Heart left ventricle (tissue), 16 donors: ENCODE measurements around the gene ADCY4. TPM values are rescaled to one million over a fixed set of nuclear protein-coding genes. Genes with fewer than 3 reads are reported as not detected.

Experiments
- ATAC-seq, 4 donors: fragments of 200-7000 bp; cut with Tn5 transposase; one replicate each; pipeline ENCODE4 v1.9.1; 2020 to 2022; ENCODE audit warnings: moderate library complexity in 4 of 4, mild to moderate bottlenecking in 3 of 4, moderate number of reproducible peaks in 1 of 4
- DNase-seq, 5 donors: peaks; one replicate each; pipeline ENCODE4 v3.0.0-alpha.2; 2020
- H3K27ac ChIP-seq, 12 donors: fragments of 200-600 bp; sonication (generic) in 4 of 12; one replicate each; pipeline versions ENCODE4 v1.5.0 to v1.8.0; 2016 to 2022; ENCODE audit warnings: mild to moderate bottlenecking in 2 of 12
- H3K27me3 ChIP-seq, 9 donors: fragments of 200-600 bp; sonication (generic) in 2 of 9; one replicate each; pipeline versions ENCODE4 v1.5.1 to v1.8.0; 2016 to 2022; ENCODE audit warnings: mild to moderate bottlenecking in 3 of 9
- H3K36me3 ChIP-seq, 9 donors: fragments of 200-600 bp; sonication (generic) in 2 of 9; one replicate each; pipeline versions ENCODE4 v1.5.0 to v1.8.0; 2018 to 2022; ENCODE audit warnings: mild to moderate bottlenecking in 2 of 9
- H3K4me1 ChIP-seq, 12 donors: fragments of 200-600 bp; sonication (generic) in 4 of 12; one replicate each; pipeline versions ENCODE4 v1.5.0 to v1.8.0; 2016 to 2022; ENCODE audit warnings: mild to moderate bottlenecking in 3 of 12
- H3K4me3 ChIP-seq, 12 donors: fragments of 200-600 bp; sonication (generic) in 4 of 12; one replicate each; pipeline versions ENCODE4 v1.5.0 to v1.8.0; 2017 to 2022; ENCODE audit warnings: mild to moderate bottlenecking in 9 of 12, moderate library complexity in 4 of 12
- H3K9me3 ChIP-seq, 12 donors: fragments of 200-600 bp; sonication (generic) in 4 of 12; one replicate each; pipeline versions ENCODE4 v1.5.0 to v1.8.0; 2016 to 2022; ENCODE audit warnings: mild to moderate bottlenecking in 1 of 12
- CTCF ChIP-seq, 12 donors: fragments of 200-600 bp; sonication (generic) in 4 of 12; IDR thresholded peaks; one replicate each; pipeline versions ENCODE4 v1.5.0 to v1.8.0; 2018 to 2022; ENCODE audit warnings: antibody characterized with exemption in 12 of 12, mild to moderate bottlenecking in 5 of 12
- POLR2A ChIP-seq, 2 donors: fragments of 450-650 bp; IDR thresholded peaks; one replicate each; pipeline ENCODE4 v1.6.1; 2017; ENCODE audit warnings: antibody characterized with exemption in 2 of 2, mild to moderate bottlenecking in 2 of 2, moderate library complexity in 2 of 2
- whole genome bisulfite sequencing, 4 donors: extraction: QIAGEN DNeasy Blood & Tissue Kit in 2 of 4; methylation state at CpG; one replicate each; pipeline versions ENCODE4 v1.1.5 to v1.1.7; 2013 to 2018; 5-methylcytosine and 5-hydroxymethylcytosine counted together
- intact Hi-C, 10 donors: fragments of 100-400 bp; cut with DNase I; formaldehyde crosslinking; loops; one replicate each; pipeline versions ENCODE4 v1.11.1 to v1.14.2; 2022
- polyA plus RNA-seq, 2 donors: library from polyadenylated mRNA; stranded (reverse); fragments of 200-250 nt; gene quantifications; one replicate each; pipeline ENCODE4 v1.2.3, GENCODE V29; 2013
- total RNA-seq, 9 donors: library from RNA; depleted of rRNA in 2 of 9; stranded (reverse); fragments of >200 nt in 2 of 9; fragmentation: NEBNext Ultra II Directional in 3 of 9; extraction: Animal tissue kit (Norgen Biotek cat#: 25700) in 3 of 9; gene quantifications; one replicate each; pipeline versions ENCODE4 v1.1.0 to v1.2.4, GENCODE V29; 2016 to 2023
- donor health status: ischemic (EF 13 %, LVEDD 7.1; RV severe dilation, severe dysfunction).
- donor health status: healthy with polysubstance abuse.
- donor health status: DM: no; HTN: yes; CAD: no.
- donor health status: DM: no; HTN: no; CAD: no.
- donor health status: ischemic (EF 25% LVEDD 6.9; RV normal size, moderate dysfunction).
- donor health status: ischemic (EF 25% LVEDD 5.7; RV mildly dilated, moderate dysfunction).
- donor health status: healthy.
- donor health status: DM: yes; HTN: yes; CAD: no.
- donor health status: ischemic (EF 35%, LVEDD 5.7; RV mildly dilated, moderate dysfunction).
- donor health status: nonischemic (EF 11% LVEDD 7.7; RV severe dilation, severe dysfunction).
- donor health status: DM: yes; HTN: yes; CAD: no.
- donor health status: PGD.
- donor health status: ischemic (EF 29% LVEDD 5.4; RV normal size, mild dysfunction).
- donor health status: nonischemic (EF 23%, LVEDD 6.1; RV moderate dilation, normal function).

The ADCY4 gene
- total and polyA plus RNA-seq, 11 donors, result 20.7 to 47.5 (median 27.5) TPM

- peaks cover 0 to 27% (median 6%) of the 10 kb centered on the region in 9 donors for H3K27me3 ChIP-seq
- DNase-seq, result no peak
- peak overlapping the region in 9 of 12 donors; percentile 49 to 91 (median 60) for H3K27ac ChIP-seq
- peak overlapping the region in 7 of 12 donors; percentile 1 to 70 (median 18) for H3K4me3 ChIP-seq
- peaks cover 7 to 74% (median 38%) of the 10 kb centered on the region in 12 donors for H3K4me1 ChIP-seq
- peaks cover 0 to 28% (median 10%) of the 10 kb centered on the region in 9 donors for H3K36me3 ChIP-seq
- WGBS, 4 donors, result 44 to 60% (median 51%) methylated on average over 11 to 18 of the region's 18 CpGs
- TF ChIP-seq POLR2A (IDR thresholded peaks at IDR 0.05) (no peak), CTCF (IDR thresholded peaks at IDR 0.05) (no peak)
- no peaks in the 10 kb centered on the region for H3K9me3 ChIP-seq
- intact Hi-C loops, result no loop called here
- peak in 1 of 4 donors; percentile 0 for ATAC-seq
These were observed 18.3 kb downstream of the ADCY4 start for GRCh38 chr14:24316597-24316950.

DNA sequence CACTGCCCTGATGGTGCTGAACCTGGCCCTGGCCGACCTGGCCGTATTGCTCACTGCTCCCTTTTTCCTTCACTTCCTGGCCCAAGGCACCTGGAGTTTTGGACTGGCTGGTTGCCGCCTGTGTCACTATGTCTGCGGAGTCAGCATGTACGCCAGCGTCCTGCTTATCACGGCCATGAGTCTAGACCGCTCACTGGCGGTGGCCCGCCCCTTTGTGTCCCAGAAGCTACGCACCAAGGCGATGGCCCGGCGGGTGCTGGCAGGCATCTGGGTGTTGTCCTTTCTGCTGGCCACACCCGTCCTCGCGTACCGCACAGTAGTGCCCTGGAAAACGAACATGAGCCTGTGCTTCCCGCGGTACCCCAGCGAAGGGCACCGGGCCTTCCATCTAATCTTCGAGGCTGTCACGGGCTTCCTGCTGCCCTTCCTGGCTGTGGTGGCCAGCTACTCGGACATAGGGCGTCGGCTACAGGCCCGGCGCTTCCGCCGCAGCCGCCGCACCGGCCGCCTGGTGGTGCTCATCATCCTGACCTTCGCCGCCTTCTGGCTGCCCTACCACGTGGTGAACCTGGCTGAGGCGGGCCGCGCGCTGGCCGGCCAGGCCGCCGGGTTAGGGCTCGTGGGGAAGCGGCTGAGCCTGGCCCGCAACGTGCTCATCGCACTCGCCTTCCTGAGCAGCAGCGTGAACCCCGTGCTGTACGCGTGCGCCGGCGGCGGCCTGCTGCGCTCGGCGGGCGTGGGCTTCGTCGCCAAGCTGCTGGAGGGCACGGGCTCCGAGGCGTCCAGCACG lies 18.9 kb downstream of the ADCY4 start:
- DNase-seq, result peak in 3 of 5 donors; percentile 63 to 69 (median 68)
- H3K36me3 ChIP-seq, result peaks cover 0 to 24% (median 10%) of the 10 kb centered on the region in 9 donors
- no peak for TF ChIP-seq POLR2A (IDR thresholded peaks at IDR 0.05)
- TF ChIP-seq CTCF (IDR thresholded peaks at IDR 0.05), result peak in 11 of 12 donors; percentile 13 to 58 (median 33)
- intact Hi-C loops, result no loop called here
- 27 to 43% (median 34%) methylated on average over 42 to 70 of the region's 70 CpGs for WGBS, 4 donors
- peaks cover 7 to 80% (median 40%) of the 10 kb centered on the region in 12 donors for H3K4me1 ChIP-seq
- no peaks in the 10 kb centered on the region for H3K9me3 ChIP-seq
- H3K27ac ChIP-seq, result peak overlapping the region in 10 of 12 donors; percentile 49 to 91 (median 60)
- peak overlapping the region in 7 of 12 donors; percentile 1 to 70 (median 18) for H3K4me3 ChIP-seq
- ATAC-seq, result peak in 3 of 4 donors; percentile 53 to 68 (median 59)
- peaks cover 0 to 27% (median 6%) of the 10 kb centered on the region in 9 donors for H3K27me3 ChIP-seq

DNA sequence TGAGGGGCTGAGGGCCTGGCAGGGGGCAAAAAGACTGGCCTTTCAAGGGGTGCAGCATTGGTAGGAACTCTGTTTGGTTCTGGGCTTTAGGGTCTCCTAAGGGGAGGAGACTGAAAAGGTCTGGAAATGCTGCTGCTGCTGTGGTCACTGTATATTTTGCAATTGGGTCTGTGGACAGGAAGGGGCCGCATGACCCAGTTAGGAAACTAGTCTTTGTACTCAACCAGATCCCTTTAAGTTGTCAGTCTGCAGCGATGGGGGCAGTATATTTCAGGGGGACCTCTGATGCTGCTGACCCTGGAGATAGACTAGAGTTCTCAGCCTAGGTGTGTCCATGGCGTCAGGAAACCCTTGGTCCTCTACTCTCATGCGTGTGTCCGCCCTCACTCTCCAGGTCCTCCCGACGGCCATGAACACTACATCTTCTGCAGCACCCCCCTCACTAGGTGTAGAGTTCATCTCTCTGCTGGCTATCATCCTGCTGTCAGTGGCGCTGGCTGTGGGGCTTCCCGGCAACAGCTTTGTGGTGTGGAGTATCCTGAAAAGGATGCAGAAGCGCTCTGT lies 19.5 kb downstream of the ADCY4 start:
- peaks cover 9 to 87% (median 45%) of the 10 kb centered on the region in 12 donors for H3K4me1 ChIP-seq
- peak overlapping the region in 10 of 12 donors; percentile 49 to 91 (median 60) for H3K27ac ChIP-seq
- H3K9me3 ChIP-seq, result no peaks in the 10 kb centered on the region
- WGBS, 4 donors, result 74 to 84% (median 76%) methylated on average over 8 to 10 of the region's 10 CpGs
- peak overlapping the region in 1 of 12 donors; percentile 70 for H3K4me3 ChIP-seq
- H3K36me3 ChIP-seq, result peaks cover 0 to 18% (median 9%) of the 10 kb centered on the region in 9 donors
- peak in 1 of 5 donors; percentile 24 for DNase-seq
- H3K27me3 ChIP-seq, result peaks cover 0 to 27% (median 6%) of the 10 kb centered on the region in 9 donors
- intact Hi-C loops, result no loop called here
- no peak for TF ChIP-seq CTCF (IDR thresholded peaks at IDR 0.05)
- TF ChIP-seq POLR2A (IDR thresholded peaks at IDR 0.05), result no peak
- ATAC-seq, result peak in 1 of 4 donors; percentile 0
